CD14-positive monocyte (primary cell): ENCODE results near the gene UPF3A. TPM values are rescaled to one million over a fixed set of nuclear protein-coding genes. Genes with fewer than 3 reads are reported as not detected.
"Not testable (repeated sequence)": the region's sequence is repeated elsewhere in the genome, so short reads cannot be mapped to it uniquely, and the experiment has no call there.

Experiments used
- DNase-seq, 3 donors: peaks; one replicate each; pipeline ENCODE4 v3.0.0-alpha.2; 2011 to 2022
- H2AFZ ChIP-seq: 2 replicates; pipeline ENCODE4 v1.6.0; 2012; ENCODE audit warnings: mild to moderate bottlenecking, low read depth, low read length, inconsistent platforms; ENCODE audit not compliant: insufficient read depth, poor library complexity, severe bottlenecking
- H3K27ac ChIP-seq, 2 donors: 1 replicate in 1 of 2; 2 replicates in 1 of 2; pipeline ENCODE4 v1.5.1; 2012 to 2013; ENCODE audit warnings: low read length in 2 of 2, control low read depth in 1 of 2, inconsistent platforms in 1 of 2, low read depth in 1 of 2, mild to moderate bottlenecking in 1 of 2
- H3K27me3 ChIP-seq, 2 donors: one replicate each; pipeline versions ENCODE4 v1.6.0 to v1.6.1; 2011 to 2013; ENCODE audit warnings: low read length in 2 of 2; ENCODE audit not compliant: control insufficient read depth in 2 of 2, insufficient read depth in 2 of 2
- H3K36me3 ChIP-seq, 2 donors: replicated peaks in 1 of 2; 1 replicate in 1 of 2; 2 replicates in 1 of 2; pipeline versions ENCODE4 v1.5.1 to v1.6.1; 2012 to 2013; ENCODE audit warnings: low read length in 2 of 2, control low read depth in 1 of 2, inconsistent platforms in 1 of 2, mild to moderate bottlenecking in 1 of 2; ENCODE audit not compliant: insufficient read depth in 2 of 2, control insufficient read depth in 1 of 2
- H3K4me1 ChIP-seq, 2 donors: 1 replicate in 1 of 2; 2 replicates in 1 of 2; pipeline versions ENCODE4 v1.5.1 to v1.6.1; 2012 to 2013; ENCODE audit warnings: low read length in 2 of 2, control low read depth in 1 of 2, inconsistent platforms in 1 of 2, mild to moderate bottlenecking in 1 of 2, moderate library complexity in 1 of 2; ENCODE audit not compliant: insufficient read depth in 2 of 2, control insufficient read depth in 1 of 2
- H3K4me2 ChIP-seq: replicated peaks from 2 replicates; pipeline ENCODE3; 2012; ENCODE audit warnings: low read length, moderate library complexity, mild to moderate bottlenecking; ENCODE audit not compliant: poor library complexity, severe bottlenecking; ENCODE audit errors: extremely low read depth
- H3K4me3 ChIP-seq, 3 experiments: fragments of 200-600 bp in 1 of 3; sonication (generic) in 1 of 3; replicated peaks in 1 of 3; 1 replicate in 2 of 3; 2 replicates in 1 of 3; pipeline ENCODE4 v1.5.1; 2011 to 2013; ENCODE audit warnings: low read length in 3 of 3, mild to moderate bottlenecking in 3 of 3, control low read depth in 2 of 3, low read depth in 2 of 3, inconsistent platforms in 1 of 3, moderate library complexity in 1 of 3
- H3K79me2 ChIP-seq: 2 replicates; pipeline ENCODE4 v1.6.0; 2012; ENCODE audit warnings: mild to moderate bottlenecking, control low read depth, inconsistent platforms, low read length, moderate library complexity; ENCODE audit not compliant: insufficient read depth
- H3K9ac ChIP-seq: 2 replicates; pipeline ENCODE4 v1.6.0; 2017; ENCODE audit warnings: low read length, mild to moderate bottlenecking; ENCODE audit not compliant: insufficient read depth, poor library complexity, severe bottlenecking
- H3K9me3 ChIP-seq, 2 donors: replicated peaks in 1 of 2; 1 replicate in 1 of 2; 2 replicates in 1 of 2; pipeline versions ENCODE4 v1.5.1 to v1.6.1; 2012 to 2013; ENCODE audit warnings: low read length in 2 of 2, control low read depth in 1 of 2; ENCODE audit not compliant: control insufficient read depth in 1 of 2, insufficient read depth in 1 of 2
- H4K20me1 ChIP-seq: 2 replicates; pipeline ENCODE4 v1.6.0; 2012; ENCODE audit warnings: mild to moderate bottlenecking, low read length, control low read depth, moderate library complexity; ENCODE audit not compliant: insufficient read depth
- H3K27ac Mint-ChIP-seq, 7 donors: one replicate each; pipeline ENCODE4 v1.8.0; 2020; ENCODE audit warnings: mild to moderate bottlenecking in 7 of 7, mixed read lengths in 7 of 7, moderate library complexity in 6 of 7, inconsistent platforms in 2 of 7
- H3K27me3 Mint-ChIP-seq, 3 donors: one replicate each; pipeline ENCODE4 v1.8.0; 2021 to 2022; ENCODE audit warnings: low read depth in 3 of 3, mild to moderate bottlenecking in 3 of 3, mixed read lengths in 3 of 3, moderate library complexity in 3 of 3, inconsistent platforms in 1 of 3
- H3K36me3 Mint-ChIP-seq, 2 donors: one replicate each; pipeline ENCODE4 v1.8.0; 2020; ENCODE audit warnings: mixed read lengths in 2 of 2, inconsistent platforms in 1 of 2, mild to moderate bottlenecking in 1 of 2
- H3K4me1 Mint-ChIP-seq: one replicate; pipeline ENCODE4 v1.8.0; 2020; ENCODE audit warnings: mild to moderate bottlenecking, mixed read lengths
- H3K4me3 Mint-ChIP-seq, 2 donors: one replicate each; pipeline ENCODE4 v1.8.0; 2020; ENCODE audit warnings: mild to moderate bottlenecking in 2 of 2, mixed read lengths in 2 of 2, moderate library complexity in 1 of 2
- H3K9me3 Mint-ChIP-seq, 7 donors: one replicate each; pipeline ENCODE4 v1.8.0; 2020 to 2022; ENCODE audit warnings: mixed read lengths in 7 of 7, mild to moderate bottlenecking in 6 of 7, moderate library complexity in 6 of 7, inconsistent platforms in 2 of 7
- CTCF ChIP-seq: fragments of 200-600 bp; IDR thresholded peaks from one replicate; pipeline ENCODE4 v1.8.0; 2022; ENCODE audit warnings: antibody characterized with exemption, mild to moderate bottlenecking
- WGBS: methylation state at CpG from one replicate; pipeline ENCODE4 v1.1.5; 2013; ENCODE audit warnings: missing lambda C conversion rate; ENCODE audit not compliant: insufficient coverage; 5-methylcytosine and 5-hydroxymethylcytosine counted together
- intact Hi-C, 2 donors: fragments of 100-400 bp; cut with micrococcal nuclease; formaldehyde crosslinking; loops; one replicate each; pipeline versions ENCODE4 v1.15.0 to v1.15.1; 2023
- polyA plus RNA-seq, 3 donors: library from polyadenylated mRNA; depleted of rRNA in 1 of 3; unstranded in 2 of 3; stranded (reverse) in 1 of 3; fragments of 300-500 nt in 2 of 3; fragments of >200 nt in 1 of 3; fragmentation: Illumina TruSeq in 2 of 3; gene quantifications; 1 replicate in 2 of 3; 2 replicates in 1 of 3; pipeline ENCODE4 v1.2.3, GENCODE V29; 2012 to 2021

UPF3A gene
- polyA plus RNA-seq, 3 donors: 6.1 to 39.1 (median 7.0) TPM

- H3K9ac ChIP-seq: no peak overlapping the region
- intact Hi-C loops: no loop called here
- no peak overlapping the region for H3K4me3 ChIP-seq
- Mint-ChIP-seq H3K27me3 (peaks cover 0 to 3% (median 2%) of the 10 kb centered on the region in 3 donors), H3K9me3 (peaks cover 0 to 3% (median 0%) of the 10 kb centered on the region in 7 donors), H3K27ac (no peak overlapping the region), H3K36me3 (peaks cover 13 to 19% of the 10 kb centered on the region in 2 donors), H3K4me1 (peaks cover 20% of the 10 kb centered on the region), H3K4me3 (no peak overlapping the region)
- peaks cover 11 to 15% of the 10 kb centered on the region in 2 donors for H3K4me1 ChIP-seq
- no peaks in the 10 kb centered on the region for H3K27me3 ChIP-seq
- H3K36me3 ChIP-seq: peaks cover 8 to 26% of the 10 kb centered on the region in 2 donors
- WGBS: 100% methylated on average over 1 of the region's 5 CpGs
- H4K20me1 ChIP-seq: peaks cover 11% of the 10 kb centered on the region
- no peak overlapping the region for H3K27ac ChIP-seq
- no peak for DNase-seq
- no peak for TF ChIP-seq CTCF
- H3K79me2 ChIP-seq: peaks cover 13% of the 10 kb centered on the region
- no peak overlapping the region for H2AFZ ChIP-seq
- no peaks in the 10 kb centered on the region for H3K9me3 ChIP-seq
- no peak overlapping the region for H3K4me2 ChIP-seq
Observed at GRCh38 chr13:114330086-114330485, 48.7 kb downstream of the UPF3A start.

- H3K4me3 Mint-ChIP-seq, H3K9ac ChIP-seq, H3K79me2 ChIP-seq, H3K27me3 ChIP-seq, H3K4me2 ChIP-seq, intact Hi-C loops, H3K27ac Mint-ChIP-seq, H4K20me1 ChIP-seq, H3K27ac ChIP-seq, H3K4me3 ChIP-seq, H3K9me3 Mint-ChIP-seq, H3K36me3 Mint-ChIP-seq, DNase-seq, H3K4me1 Mint-ChIP-seq, H3K27me3 Mint-ChIP-seq, H2AFZ ChIP-seq, H3K4me1 ChIP-seq, H3K9me3 ChIP-seq: not testable (repeated sequence)
- peaks cover 0 to 12% of the 10 kb centered on the region in 2 donors for H3K36me3 ChIP-seq
- no CpG with 5 or more reads among the region's 3 CpGs for WGBS
Observed at GRCh38 chr13:114333881-114334280, 52.5 kb downstream of the UPF3A start.
